GM23338 (cell line): ENCODE results near the gene CCDC12. TPM values are rescaled to one million over a fixed set of nuclear protein-coding genes. Genes with fewer than 3 reads are reported as not detected.

ENCODE experiments used
- ATAC-seq: fragments of 200-7000 bp; cut with Tn5 transposase; 3 replicates; pipeline ENCODE4 v1.9.1; 2020
- DNase-seq: peaks from one replicate; pipeline ENCODE4 v3.0.0-alpha.2; 2015; ENCODE audit warnings: low spot score
- H2AFZ ChIP-seq: fragments of 200-600 bp; sonication (generic); 2 replicates; pipeline ENCODE4 v1.8.0; 2016; ENCODE audit warnings: antibody characterized with exemption, mild to moderate bottlenecking, moderate library complexity
- H3F3A ChIP-seq: fragments of 200-600 bp; sonication (generic); replicated peaks from 2 replicates; pipeline ENCODE4 v1.8.0; 2017; ENCODE audit warnings: antibody characterized with exemption, mixed run types, low read depth
- H3K27ac ChIP-seq: fragments of 200-600 bp; sonication (generic); 2 replicates; pipeline ENCODE4 v1.6.1; 2016; ENCODE audit warnings: low read depth
- H3K27me3 ChIP-seq: fragments of 200-600 bp; sonication (generic); 2 replicates; pipeline ENCODE4 v1.8.0; 2016; ENCODE audit warnings: mild to moderate bottlenecking, mixed run types, moderate library complexity; ENCODE audit not compliant: insufficient read depth
- H3K36me3 ChIP-seq: fragments of 200-600 bp; sonication (generic); 2 replicates; pipeline ENCODE4 v1.8.0; 2016; ENCODE audit warnings: mild to moderate bottlenecking; ENCODE audit not compliant: insufficient read depth
- H3K4me1 ChIP-seq: fragments of 200-600 bp; sonication (generic); 2 replicates; pipeline ENCODE4 v1.8.0; 2016; ENCODE audit warnings: mild to moderate bottlenecking, moderate library complexity; ENCODE audit not compliant: insufficient read depth
- H3K4me2 ChIP-seq: fragments of 200-600 bp; sonication (generic); 2 replicates; pipeline ENCODE4 v1.7.1; 2017; ENCODE audit warnings: mixed run types
- H3K4me3 ChIP-seq: fragments of 200-600 bp; sonication (generic); 2 replicates; pipeline ENCODE4 v1.6.1; 2016; ENCODE audit warnings: mixed run types
- H3K79me2 ChIP-seq: fragments of 200-600 bp; sonication (generic); replicated peaks from 2 replicates; pipeline ENCODE4 v1.8.0; 2017; ENCODE audit warnings: mild to moderate bottlenecking; ENCODE audit not compliant: insufficient read depth
- H3K9me2 ChIP-seq: fragments of 200-600 bp; sonication (generic); 2 replicates; pipeline ENCODE4 v1.8.0; 2017; ENCODE audit not compliant: insufficient read depth
- H4K20me1 ChIP-seq: fragments of 200-600 bp; sonication (generic); replicated peaks from 2 replicates; pipeline ENCODE4 v1.8.0; 2017; ENCODE audit warnings: mild to moderate bottlenecking; ENCODE audit not compliant: insufficient read depth
- H3K27ac Mint-ChIP-seq: 2 replicates; pipeline ENCODE4 v1.8.0; 2020; ENCODE audit warnings: inconsistent platforms, mild to moderate bottlenecking, moderate library complexity, mixed read lengths
- H3K27me3 Mint-ChIP-seq: 3 replicates; pipeline ENCODE4 v1.8.0; 2022; ENCODE audit warnings: low read depth, mild to moderate bottlenecking, moderate library complexity, mixed read lengths, inconsistent platforms; ENCODE audit not compliant: insufficient read depth, poor library complexity
- H3K36me3 Mint-ChIP-seq: 3 replicates; pipeline ENCODE4 v1.8.0; 2021; ENCODE audit warnings: low read depth, mild to moderate bottlenecking, inconsistent platforms, moderate library complexity, mixed read lengths
- H3K4me1 Mint-ChIP-seq: 3 replicates; pipeline ENCODE4 v1.8.0; 2020; ENCODE audit warnings: mild to moderate bottlenecking, inconsistent platforms, mixed read lengths
- H3K4me3 Mint-ChIP-seq: 3 replicates; pipeline ENCODE4 v1.8.0; 2021; ENCODE audit warnings: moderate library complexity, mild to moderate bottlenecking, inconsistent platforms, mixed read lengths
- H3K9me3 Mint-ChIP-seq: 3 replicates; pipeline ENCODE4 v1.8.0; 2020; ENCODE audit warnings: moderate library complexity, mild to moderate bottlenecking, inconsistent platforms, mixed read lengths
- CREB1 ChIP-seq: fragments of 250-450 bp; sonication (Bioruptor Pico); IDR thresholded peaks from 2 replicates; pipeline ENCODE4 v1.5.0; 2020; ENCODE audit warnings: low read depth, mild to moderate bottlenecking, moderate library complexity
- CTCF ChIP-seq, 2 experiments: fragments of 200-600 bp in 1 of 2; sonication (generic) in 1 of 2; conservative IDR thresholded peaks; 2 replicates each; pipeline versions ENCODE4 v1.5.1 to v1.6.1; 2016 to 2017; ENCODE audit warnings: antibody characterized with exemption in 2 of 2, low read depth in 2 of 2, mild to moderate bottlenecking in 2 of 2, moderate library complexity in 1 of 2
- ETS1 ChIP-seq: IDR thresholded peaks from 2 replicates; pipeline ENCODE4 v1.6.1; 2016; ENCODE audit warnings: antibody characterized with exemption
- EZH2 ChIP-seq: fragments of 200-600 bp; sonication (generic); IDR thresholded peaks from one replicate; pipeline ENCODE4 v1.8.0; 2017; ENCODE audit warnings: antibody characterized with exemption, mild to moderate bottlenecking, low read depth; ENCODE audit not compliant: unreplicated experiment
- EZH2phosphoT487 ChIP-seq: fragments of 200-600 bp; sonication (generic); IDR thresholded peaks from one replicate; pipeline ENCODE4 v1.8.1; 2018; ENCODE audit warnings: antibody characterized with exemption; ENCODE audit not compliant: unreplicated experiment
- JUNB ChIP-seq: IDR thresholded peaks from one replicate; pipeline ENCODE4 v1.6.1; 2016; ENCODE audit warnings: antibody characterized with exemption; ENCODE audit not compliant: unreplicated experiment
- NANOG ChIP-seq: IDR thresholded peaks from 2 replicates; pipeline ENCODE4 v1.6.1; 2016; ENCODE audit warnings: antibody characterized with exemption, borderline replicate concordance
- POLR2AphosphoS5 ChIP-seq: IDR thresholded peaks from 2 replicates; pipeline ENCODE4 v1.6.1; 2016; ENCODE audit warnings: antibody characterized with exemption, low read depth
- STAT1 ChIP-seq: IDR thresholded peaks from one replicate; pipeline ENCODE4 v1.6.1; 2016; ENCODE audit warnings: antibody characterized with exemption; ENCODE audit not compliant: unreplicated experiment
- ZNF114 ChIP-seq: fragments of 250-450 bp; sonication (Bioruptor Pico); IDR thresholded peaks from 2 replicates; pipeline ENCODE4 v1.5.0; 2020; ENCODE audit warnings: mild to moderate bottlenecking, moderate library complexity
- ZNF331 ChIP-seq: fragments of 250-450 bp; sonication (Bioruptor Pico); IDR thresholded peaks from 2 replicates; pipeline ENCODE4 v1.5.0; 2020; ENCODE audit warnings: low read depth, mild to moderate bottlenecking, moderate library complexity
- ZNF462 ChIP-seq: fragments of 250-450 bp; sonication (Bioruptor Pico); IDR thresholded peaks from 2 replicates; pipeline ENCODE4 v1.5.0; 2020; ENCODE audit warnings: mild to moderate bottlenecking, moderate library complexity
- polyA plus RNA-seq: library from polyadenylated mRNA; unstranded; fragments of >200 nt; fragmentation: Nextera tagmentation; extraction: Ambion mirVana; gene quantifications from 2 replicates; pipeline ENCODE4 v1.2.1, GENCODE V29; 2016
- total RNA-seq: library from RNA; depleted of rRNA; stranded (reverse); fragments of >200 nt; shearing (Covaris generic); gene quantifications from 2 replicates; pipeline ENCODE4 v1.2.3, GENCODE V29; 2014
- TF ChIP-seq, protein P1 (sequence below): IDR thresholded peaks from one replicate; pipeline ENCODE4 v1.6.1; 2018; ENCODE audit warnings: antibody characterized with exemption; ENCODE audit not compliant: unreplicated experiment

The CCDC12 gene
- total and polyA plus RNA-seq, 2 experiments from 2014 or later, result 42.9 to 133 TPM

DNA sequence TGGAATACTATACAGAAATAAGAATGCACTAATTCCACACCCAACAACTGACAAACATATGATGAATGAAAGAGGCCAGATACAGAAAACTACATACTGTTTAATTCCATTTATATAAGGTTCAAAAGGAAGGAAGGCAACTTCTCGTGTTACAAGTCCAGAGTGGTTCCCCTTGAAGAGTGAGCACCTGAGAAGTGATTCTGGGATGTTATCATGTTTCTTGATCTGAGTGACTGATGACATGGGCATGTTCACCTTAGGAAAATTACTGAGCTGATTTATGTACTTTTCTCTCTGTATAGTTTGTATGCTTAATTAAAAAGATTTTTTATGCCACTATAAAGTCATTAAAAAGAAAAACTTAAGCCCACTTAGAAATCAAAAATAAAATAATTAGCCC, 13.6 kb downstream of the CCDC12 start:
- peaks cover 1% of the 10 kb centered on the region for H3K27me3 Mint-ChIP-seq
- Histone ChIP-seq H4K20me1 (peaks cover 65% of the 10 kb centered on the region), H3K4me2 (no peak overlapping the region), H3K27me3 (no peaks in the 10 kb centered on the region), H3K4me3 (no peak overlapping the region), H3K27ac (no peak overlapping the region), H3K79me2 (peaks cover 90% of the 10 kb centered on the region), H3K9me2 (no peaks in the 10 kb centered on the region), H2AFZ (no peak overlapping the region), H3K4me1 (peaks cover 16% of the 10 kb centered on the region; the same call in 1 of the 2 replicates), H3K36me3 (no peaks in the 10 kb centered on the region; the same call in 1 of the 2 replicates), H3F3A (no peaks in the 10 kb centered on the region)
- peaks cover 8% of the 10 kb centered on the region; the same call in 2 of the 3 replicates for H3K9me3 Mint-ChIP-seq
- H3K4me1 Mint-ChIP-seq, result peaks cover 40% of the 10 kb centered on the region
- peaks cover 36% of the 10 kb centered on the region for H3K36me3 Mint-ChIP-seq
- ATAC-seq, result no peak
- H3K27ac Mint-ChIP-seq, result no peak overlapping the region
- no peak overlapping the region for H3K4me3 Mint-ChIP-seq
- TF ChIP-seq ETS1, result no peak
- TF ChIP-seq ZNF462 (CRISPR knock-in tag), result no peak
- no peak for TF ChIP-seq CREB1
- TF ChIP-seq POLR2AphosphoS5, result no peak
- TF ChIP-seq STAT1, result no peak
- TF ChIP-seq, protein P1, sequence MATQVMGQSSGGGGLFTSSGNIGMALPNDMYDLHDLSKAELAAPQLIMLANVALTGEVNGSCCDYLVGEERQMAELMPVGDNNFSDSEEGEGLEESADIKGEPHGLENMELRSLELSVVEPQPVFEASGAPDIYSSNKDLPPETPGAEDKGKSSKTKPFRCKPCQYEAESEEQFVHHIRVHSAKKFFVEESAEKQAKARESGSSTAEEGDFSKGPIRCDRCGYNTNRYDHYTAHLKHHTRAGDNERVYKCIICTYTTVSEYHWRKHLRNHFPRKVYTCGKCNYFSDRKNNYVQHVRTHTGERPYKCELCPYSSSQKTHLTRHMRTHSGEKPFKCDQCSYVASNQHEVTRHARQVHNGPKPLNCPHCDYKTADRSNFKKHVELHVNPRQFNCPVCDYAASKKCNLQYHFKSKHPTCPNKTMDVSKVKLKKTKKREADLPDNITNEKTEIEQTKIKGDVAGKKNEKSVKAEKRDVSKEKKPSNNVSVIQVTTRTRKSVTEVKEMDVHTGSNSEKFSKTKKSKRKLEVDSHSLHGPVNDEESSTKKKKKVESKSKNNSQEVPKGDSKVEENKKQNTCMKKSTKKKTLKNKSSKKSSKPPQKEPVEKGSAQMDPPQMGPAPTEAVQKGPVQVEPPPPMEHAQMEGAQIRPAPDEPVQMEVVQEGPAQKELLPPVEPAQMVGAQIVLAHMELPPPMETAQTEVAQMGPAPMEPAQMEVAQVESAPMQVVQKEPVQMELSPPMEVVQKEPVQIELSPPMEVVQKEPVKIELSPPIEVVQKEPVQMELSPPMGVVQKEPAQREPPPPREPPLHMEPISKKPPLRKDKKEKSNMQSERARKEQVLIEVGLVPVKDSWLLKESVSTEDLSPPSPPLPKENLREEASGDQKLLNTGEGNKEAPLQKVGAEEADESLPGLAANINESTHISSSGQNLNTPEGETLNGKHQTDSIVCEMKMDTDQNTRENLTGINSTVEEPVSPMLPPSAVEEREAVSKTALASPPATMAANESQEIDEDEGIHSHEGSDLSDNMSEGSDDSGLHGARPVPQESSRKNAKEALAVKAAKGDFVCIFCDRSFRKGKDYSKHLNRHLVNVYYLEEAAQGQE, result no peak
- no peak for TF ChIP-seq ZNF331 (CRISPR knock-in tag)
- TF ChIP-seq EZH2phosphoT487, result no peak
- no peak for TF ChIP-seq CTCF (conservative IDR thresholded peaks at IDR 0.05; ENCODE audit: low read depth in 2 of 2)
- no peak for TF ChIP-seq JUNB
- TF ChIP-seq NANOG, result no peak
- TF ChIP-seq EZH2, result no peak
- no peak for TF ChIP-seq ZNF114 (CRISPR knock-in tag)
- no peak for DNase-seq
